ENCODE results near the gene MOCS3.

DNA sequence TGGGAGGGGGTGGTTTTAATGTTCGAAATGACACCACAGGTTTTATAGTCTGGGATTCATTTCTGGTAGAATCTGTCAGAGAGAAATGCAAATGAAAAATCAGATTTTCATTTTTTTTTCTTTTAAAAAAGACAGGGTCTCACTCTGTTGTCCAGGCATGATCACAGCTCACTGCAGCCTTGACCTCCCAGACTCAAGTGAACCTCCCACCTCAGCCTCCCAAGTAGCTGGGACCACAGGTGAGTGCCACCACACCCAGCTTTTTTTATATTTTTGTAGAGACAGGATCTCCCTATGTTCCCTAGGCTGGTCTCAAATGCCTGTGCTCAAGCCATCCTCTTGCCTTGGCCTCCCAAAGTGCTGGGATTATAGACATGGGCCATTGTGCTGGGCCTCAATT lies 25.0 kb upstream of the MOCS3 start:
- no peak for TF ChIP-seq EZH2phosphoT487 (IDR thresholded peaks at IDR 0.05; ENCODE audit: low read length)
- no peak for TF ChIP-seq CTCF (IDR thresholded peaks at IDR 0.05; ENCODE audit: low read length)

Measured in MM.1S (cell line).